Omental fat pad (tissue), 4 donors: Measurements from ENCODE around the gene IL32. TPM values are rescaled to one million over a fixed set of nuclear protein-coding genes. Genes with fewer than 3 reads are reported as not detected.

Experiments
- ATAC-seq: fragments of 150-250 bp; one replicate; pipeline ENCODE4 v1.9.1; 2016; ENCODE audit warnings: mild to moderate bottlenecking, moderate library complexity; ENCODE audit not compliant: low FRiP score
- DNase-seq: peaks from one replicate; pipeline ENCODE4 v3.0.0-alpha.2; 2019; ENCODE audit warnings: low spot score
- total RNA-seq, 4 donors: library from RNA; depleted of rRNA; stranded (reverse); fragments of >200 nt; gene quantifications; one replicate each; pipeline ENCODE4 v1.1.0, GENCODE V29; 2016
- TF ChIP-seq, protein P1 (sequence below), 3 donors: fragments of 450-650 bp; IDR thresholded peaks; one replicate each; pipeline ENCODE4 v1.5.1; 2016 to 2017; ENCODE audit warnings: antibody characterized with exemption in 3 of 3, mild to moderate bottlenecking in 3 of 3, moderate library complexity in 2 of 3

The IL32 gene
- total RNA-seq, 4 donors from 2014 or later: 16.5 to 73.0 (median 25.6) TPM

DNA sequence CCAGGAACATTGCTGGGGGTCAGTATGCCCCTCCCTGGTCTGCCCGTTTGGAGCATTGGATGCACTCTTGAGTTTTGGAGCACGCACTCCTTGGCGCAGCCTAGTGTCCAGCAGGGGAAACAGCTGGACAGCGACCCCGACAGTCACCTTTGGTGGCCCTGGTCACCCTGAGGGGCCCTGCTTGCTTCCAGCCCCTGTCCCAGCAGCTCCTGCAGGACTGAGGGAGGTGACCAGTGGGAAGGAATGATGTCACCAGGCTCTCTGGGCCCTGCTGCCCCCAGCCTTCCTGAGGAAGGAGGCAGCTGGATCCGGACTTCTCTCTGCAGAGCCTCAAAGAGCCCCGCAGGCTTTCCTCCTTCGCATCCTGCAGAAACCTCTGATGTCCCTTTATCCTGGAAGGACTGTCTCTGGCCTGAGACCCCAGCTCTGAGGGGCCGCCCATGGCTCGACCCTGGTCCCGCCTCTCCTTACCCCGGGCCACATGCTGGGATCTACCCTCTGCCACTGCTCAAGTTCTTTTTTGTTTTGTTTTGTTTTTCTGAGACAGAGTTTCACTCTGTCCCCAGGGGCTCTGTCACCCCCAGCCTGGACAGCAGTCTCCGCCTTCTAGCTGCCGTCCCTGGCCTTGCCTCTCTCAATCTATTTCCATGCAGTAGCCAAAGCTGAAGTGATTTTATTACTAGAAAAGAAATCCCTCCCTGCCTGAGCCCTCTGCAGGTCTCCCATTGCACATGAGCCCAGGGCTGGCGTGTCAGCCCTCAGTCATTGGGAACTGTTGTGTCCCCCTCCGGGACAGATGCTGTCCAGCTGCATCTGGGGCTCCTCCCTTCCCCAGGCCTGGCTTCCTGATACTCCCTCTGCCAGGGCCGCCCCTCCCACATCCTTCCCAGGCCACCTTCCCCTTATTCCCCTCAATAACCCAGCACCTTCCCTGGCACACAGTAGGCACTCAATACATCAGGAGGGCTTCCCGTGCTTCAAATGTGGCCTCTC is 22.1 kb downstream of the IL32 start:
- ATAC-seq (peak; percentile 24), DNase-seq (no peak)
- TF ChIP-seq, protein P1, sequence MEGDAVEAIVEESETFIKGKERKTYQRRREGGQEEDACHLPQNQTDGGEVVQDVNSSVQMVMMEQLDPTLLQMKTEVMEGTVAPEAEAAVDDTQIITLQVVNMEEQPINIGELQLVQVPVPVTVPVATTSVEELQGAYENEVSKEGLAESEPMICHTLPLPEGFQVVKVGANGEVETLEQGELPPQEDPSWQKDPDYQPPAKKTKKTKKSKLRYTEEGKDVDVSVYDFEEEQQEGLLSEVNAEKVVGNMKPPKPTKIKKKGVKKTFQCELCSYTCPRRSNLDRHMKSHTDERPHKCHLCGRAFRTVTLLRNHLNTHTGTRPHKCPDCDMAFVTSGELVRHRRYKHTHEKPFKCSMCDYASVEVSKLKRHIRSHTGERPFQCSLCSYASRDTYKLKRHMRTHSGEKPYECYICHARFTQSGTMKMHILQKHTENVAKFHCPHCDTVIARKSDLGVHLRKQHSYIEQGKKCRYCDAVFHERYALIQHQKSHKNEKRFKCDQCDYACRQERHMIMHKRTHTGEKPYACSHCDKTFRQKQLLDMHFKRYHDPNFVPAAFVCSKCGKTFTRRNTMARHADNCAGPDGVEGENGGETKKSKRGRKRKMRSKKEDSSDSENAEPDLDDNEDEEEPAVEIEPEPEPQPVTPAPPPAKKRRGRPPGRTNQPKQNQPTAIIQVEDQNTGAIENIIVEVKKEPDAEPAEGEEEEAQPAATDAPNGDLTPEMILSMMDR (IDR thresholded peaks at IDR 0.05): no peak

DNA sequence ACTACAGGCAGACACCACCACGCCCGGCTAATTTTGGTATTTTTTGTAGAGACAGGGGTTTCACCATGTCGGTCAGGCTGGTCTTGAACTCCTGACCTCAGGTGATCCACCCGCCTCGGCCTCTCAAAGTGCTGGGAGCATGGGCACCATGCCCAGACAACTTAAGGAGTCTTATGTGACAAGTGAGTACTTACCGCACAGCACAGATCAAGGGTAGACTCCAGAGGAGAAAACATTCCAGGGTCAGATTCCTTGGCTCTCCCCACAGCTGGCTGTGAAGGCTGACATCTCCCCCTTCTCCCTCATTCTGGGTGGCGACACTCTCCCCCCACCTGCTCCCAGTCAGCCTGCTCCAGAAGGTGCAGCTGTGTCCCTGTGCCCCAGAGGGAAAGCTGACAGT is 23.0 kb downstream of the IL32 start:
- DNase-seq (no peak), ATAC-seq (no peak)
- TF ChIP-seq, protein P1 (IDR thresholded peaks at IDR 0.05): no peak

DNA sequence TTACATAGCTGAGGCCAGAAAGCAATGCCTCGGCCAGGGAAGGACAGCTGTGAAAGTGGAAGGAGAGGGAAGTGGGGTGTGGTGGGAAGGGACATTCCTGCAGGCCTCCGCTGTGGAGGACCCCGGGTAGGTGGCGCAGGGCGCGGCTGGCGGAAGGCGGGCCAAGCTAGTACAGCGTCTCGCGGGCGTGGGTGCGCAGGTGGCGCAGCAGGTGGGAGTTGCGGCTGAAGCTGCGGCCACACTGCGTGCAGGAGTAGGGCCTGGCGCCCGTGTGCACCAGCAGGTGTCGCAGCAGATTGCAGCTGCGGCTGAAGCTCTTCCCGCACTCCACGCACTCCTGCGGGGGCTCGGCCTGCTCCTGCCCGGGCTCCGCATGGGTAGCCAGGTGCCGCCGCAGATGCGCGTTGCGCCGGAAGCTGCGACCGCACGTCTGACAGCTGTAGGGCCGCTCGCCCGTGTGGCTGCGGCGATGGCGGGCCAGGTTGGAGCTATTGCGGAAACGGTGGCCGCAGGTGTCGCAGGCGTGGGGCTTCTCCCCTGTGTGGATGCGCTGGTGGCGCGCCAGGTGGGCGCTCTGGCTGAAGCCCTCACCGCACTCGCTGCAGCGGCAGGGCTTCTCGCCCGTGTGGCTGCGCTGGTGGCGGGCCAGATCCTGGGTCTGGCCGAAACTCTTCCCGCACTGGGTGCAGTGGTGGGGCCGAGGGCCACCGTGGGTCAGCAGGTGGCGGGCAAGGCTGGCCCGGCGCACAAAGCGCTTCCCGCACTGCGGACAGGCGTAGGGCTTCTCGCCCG is 23.7 kb downstream of the IL32 start:
- ATAC-seq: no peak
- no peak for DNase-seq
- TF ChIP-seq, protein P1 (IDR thresholded peaks at IDR 0.05): no peak

DNA sequence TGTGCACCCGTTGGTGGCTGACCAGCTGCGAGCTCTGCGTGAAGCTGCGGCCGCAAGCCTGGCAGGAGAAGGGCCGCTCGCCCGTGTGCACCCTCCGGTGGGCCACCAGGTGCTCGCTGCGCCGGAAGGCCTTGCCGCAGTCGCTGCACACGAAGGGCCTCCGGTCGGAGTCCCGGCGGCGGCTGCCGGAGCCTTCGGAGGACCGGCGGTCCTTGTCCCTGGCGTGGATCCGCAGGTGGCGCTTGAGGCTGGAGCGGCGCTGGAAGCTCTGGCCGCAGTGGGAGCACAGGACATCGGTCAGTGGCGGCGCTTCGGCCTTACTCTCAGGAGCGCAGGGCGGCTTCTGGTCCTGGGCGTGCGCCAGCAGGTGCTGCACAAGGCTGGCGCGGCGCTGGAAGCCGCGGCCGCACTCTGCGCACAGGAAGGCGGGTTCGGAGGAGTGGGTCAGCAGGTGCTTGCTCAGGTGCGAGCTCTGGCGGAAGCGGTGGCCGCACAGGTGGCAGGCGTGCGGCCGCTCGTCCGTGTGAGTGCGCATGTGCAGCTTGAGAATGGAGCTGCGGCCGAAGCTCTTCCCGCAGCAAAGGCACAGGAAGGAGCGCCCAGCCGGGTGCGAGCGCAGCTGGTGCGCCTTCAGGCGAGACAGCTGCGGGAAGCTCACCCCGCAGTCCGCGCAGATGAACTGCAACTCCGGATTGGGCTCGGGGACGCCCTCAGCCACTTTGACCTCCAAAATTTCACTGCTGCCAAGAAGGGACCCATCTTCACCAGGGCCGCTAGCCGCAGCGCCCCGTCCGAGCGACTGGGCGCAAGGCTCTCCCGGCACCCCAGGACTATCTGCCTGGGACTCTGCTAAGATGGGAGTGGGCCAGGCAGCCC is 24.5 kb downstream of the IL32 start:
- DNase-seq (no peak), ATAC-seq (no peak)
- TF ChIP-seq, protein P1 (IDR thresholded peaks at IDR 0.05): no peak

DNA sequence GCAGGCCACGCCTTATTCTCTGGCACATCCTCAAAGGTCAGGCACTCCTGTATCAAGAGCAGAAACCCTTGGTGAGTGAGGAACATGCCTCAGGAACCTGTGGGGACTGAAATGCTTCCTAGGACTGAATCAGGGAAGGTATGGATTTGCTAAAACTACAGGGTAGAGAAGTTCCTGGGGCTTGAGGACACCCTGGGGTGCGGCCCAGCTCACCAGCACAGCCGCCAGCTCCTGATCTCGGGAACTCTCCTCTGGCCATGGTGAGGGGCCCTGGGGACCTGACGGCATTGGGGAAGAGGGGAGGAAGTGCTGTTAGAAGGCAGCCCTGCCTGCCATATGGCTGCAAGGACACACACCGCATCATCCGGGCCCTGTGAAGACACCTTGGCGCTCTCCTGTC is 26.1 kb downstream of the IL32 start:
- TF ChIP-seq, protein P1 (IDR thresholded peaks at IDR 0.05): no peak
- ATAC-seq: no peak
- no peak for DNase-seq

DNA sequence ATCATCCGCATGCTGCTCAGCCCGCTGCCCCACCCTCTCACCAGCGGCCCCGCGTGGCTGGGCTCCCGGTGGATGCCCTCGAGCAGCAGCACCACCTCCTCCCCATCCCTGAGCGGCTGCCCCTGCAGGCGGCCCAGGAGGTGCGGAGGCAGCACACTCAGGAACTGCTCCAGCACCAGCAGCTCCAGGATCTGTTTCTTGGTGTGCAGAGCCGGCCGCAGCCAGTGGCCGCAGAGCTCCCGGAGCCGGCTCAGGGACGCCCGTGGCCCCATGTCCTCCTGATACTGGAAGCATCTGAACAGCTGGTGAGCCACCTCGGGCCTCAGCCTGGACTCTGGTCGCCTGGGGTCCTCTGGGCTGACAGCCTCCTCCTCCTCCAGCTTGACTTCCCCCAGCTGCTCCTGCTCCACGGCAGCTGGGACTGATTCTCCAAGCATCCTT is 27.1 kb downstream of the IL32 start:
- TF ChIP-seq, protein P1 (IDR thresholded peaks at IDR 0.05): no peak
- ATAC-seq (no peak), DNase-seq (no peak)
